ENCODE results near the gene NEURL1.
"Not testable (repeated sequence)": the region's sequence is repeated elsewhere in the genome, so short reads cannot be mapped to it uniquely, and the experiment has no call there.

Gene NEURL1

GRCh38 chr10:103514244-103514643 is 20.7 kb downstream of the NEURL1 start:
- DNase-seq (ENCODE audit: low read depth in 2 of 2) = no peak

- no peak for DNase-seq (ENCODE audit: low read depth in 2 of 2)
Measured at GRCh38 chr10:103517234-103518085, 24.0 kb downstream of the NEURL1 start.

- DNase-seq (ENCODE audit: low read depth in 2 of 2) = no peak
Measured at GRCh38 chr10:103519798-103520197, 26.3 kb downstream of the NEURL1 start.

GRCh38 chr10:103522006-103522405 is 28.5 kb downstream of the NEURL1 start:
- not testable (repeated sequence) for DNase-seq (ENCODE audit: low read depth in 2 of 2)

GRCh38 chr10:103523683-103524082 is 30.2 kb downstream of the NEURL1 start:
- no peak for DNase-seq (ENCODE audit: low read depth in 2 of 2)

GRCh38 chr10:103525901-103526300 is 32.4 kb downstream of the NEURL1 start:
- DNase-seq (ENCODE audit: low read depth in 2 of 2) = no peak

- DNase-seq (ENCODE audit: low read depth in 2 of 2) = not testable (repeated sequence)
Measured at GRCh38 chr10:103527476-103527875, 34.0 kb downstream of the NEURL1 start.

- no peak for DNase-seq (ENCODE audit: low read depth in 2 of 2)
Measured at GRCh38 chr10:103528549-103528948, 35.0 kb downstream of the NEURL1 start.

- no peak for DNase-seq (ENCODE audit: low read depth in 2 of 2)
Measured at GRCh38 chr10:103529539-103529938, 36.0 kb downstream of the NEURL1 start.

- no peak for DNase-seq (ENCODE audit: low read depth in 2 of 2)
Measured at GRCh38 chr10:103533827-103534226, 40.3 kb downstream of the NEURL1 start.

GRCh38 chr10:103534621-103535498 is 41.4 kb downstream of the NEURL1 start:
- DNase-seq (ENCODE audit: low read depth in 2 of 2) = no peak

- DNase-seq (ENCODE audit: low read depth in 2 of 2) = no peak
Measured at GRCh38 chr10:103535595-103535994, 42.1 kb downstream of the NEURL1 start.

GRCh38 chr10:103539751-103540150 is 46.2 kb downstream of the NEURL1 start:
- no peak for DNase-seq (ENCODE audit: low read depth in 2 of 2)

GRCh38 chr10:103540722-103541121 is 47.2 kb downstream of the NEURL1 start:
- no peak for DNase-seq (ENCODE audit: low read depth in 2 of 2)

GRCh38 chr10:103541616-103542015 is 48.1 kb downstream of the NEURL1 start:
- no peak for DNase-seq (ENCODE audit: low read depth in 2 of 2)

GRCh38 chr10:103542764-103543616 is 49.5 kb downstream of the NEURL1 start:
- no peak for DNase-seq (ENCODE audit: low read depth in 2 of 2)

GRCh38 chr10:103543617-103544525 is 50.4 kb downstream of the NEURL1 start:
- DNase-seq (ENCODE audit: low read depth in 2 of 2) = no peak

- DNase-seq (ENCODE audit: low read depth in 2 of 2) = no peak
Measured at GRCh38 chr10:103544657-103545310, 51.3 kb downstream of the NEURL1 start.

GRCh38 chr10:103545366-103545765 is 51.9 kb downstream of the NEURL1 start:
- DNase-seq (ENCODE audit: low read depth in 2 of 2) = no peak

GRCh38 chr10:103545771-103546281 is 52.3 kb downstream of the NEURL1 start:
- no peak for DNase-seq (ENCODE audit: low read depth in 2 of 2)

Measured in stimulated activated CD8-positive, alpha-beta memory T cell treated with anti-CD3 and anti-CD28 coated beads, Interleukin-15, amount 100 ng/mL, for 48 hours (primary cell).